ENCODE measurements around the gene TGM3.

- TF ChIP-seq, protein P1, sequence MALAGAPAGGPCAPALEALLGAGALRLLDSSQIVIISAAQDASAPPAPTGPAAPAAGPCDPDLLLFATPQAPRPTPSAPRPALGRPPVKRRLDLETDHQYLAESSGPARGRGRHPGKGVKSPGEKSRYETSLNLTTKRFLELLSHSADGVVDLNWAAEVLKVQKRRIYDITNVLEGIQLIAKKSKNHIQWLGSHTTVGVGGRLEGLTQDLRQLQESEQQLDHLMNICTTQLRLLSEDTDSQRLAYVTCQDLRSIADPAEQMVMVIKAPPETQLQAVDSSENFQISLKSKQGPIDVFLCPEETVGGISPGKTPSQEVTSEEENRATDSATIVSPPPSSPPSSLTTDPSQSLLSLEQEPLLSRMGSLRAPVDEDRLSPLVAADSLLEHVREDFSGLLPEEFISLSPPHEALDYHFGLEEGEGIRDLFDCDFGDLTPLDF (CRISPR knock-in tag; IDR thresholded peaks at IDR 0.05): no peak
- TF ChIP-seq E2F4 (CRISPR knock-in tag; IDR thresholded peaks at IDR 0.05; ENCODE audit: borderline replicate concordance, low read depth): no peak
Observed at GRCh38 chr20:2282181-2282580, 13.6 kb upstream of the TGM3 start.
